NCI-H2029 (cell line): ENCODE results near the gene UPF3A.
"Not testable (repeated sequence)": the region's sequence is repeated elsewhere in the genome, so short reads cannot be mapped to it uniquely, and the experiment has no call there.

ENCODE experiments used
- DNase-seq: peaks from one replicate; lab custom pipeline; 2025; lab: John Stamatoyannopoulos, UW

UPF3A gene

DNA sequence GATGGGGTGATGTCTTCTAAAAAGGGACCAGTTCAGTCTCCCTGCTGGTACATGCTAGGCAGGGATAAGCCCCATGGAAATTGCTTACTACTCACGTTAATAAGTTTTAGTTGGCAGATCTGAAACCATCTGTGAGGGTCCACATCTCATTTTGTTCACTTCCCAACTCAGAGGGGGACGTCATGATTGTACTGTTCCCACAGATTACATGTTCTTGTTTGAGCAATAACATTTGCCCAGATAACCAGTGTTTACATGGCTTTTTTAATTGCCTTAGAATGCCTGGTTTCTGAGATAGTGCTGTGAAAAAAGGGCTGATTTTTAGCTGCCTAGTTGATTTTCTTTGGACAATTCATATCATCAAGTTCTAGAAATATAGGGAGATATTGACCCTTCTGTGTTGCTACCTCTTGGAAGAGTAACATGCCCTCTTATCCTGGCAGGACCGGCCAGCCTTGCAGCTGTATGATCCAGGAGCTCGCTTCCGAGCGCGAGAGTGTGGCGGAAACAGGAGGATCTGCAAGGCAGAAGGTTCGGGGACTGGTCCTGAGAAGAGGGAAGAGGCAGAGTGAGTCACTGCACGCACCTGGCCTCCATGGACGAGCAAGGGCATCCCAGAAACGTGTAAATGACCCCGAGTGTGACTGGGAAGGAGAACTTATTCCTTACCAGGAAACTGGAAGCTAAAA is 23.1 kb downstream of the UPF3A start:
- DNase-seq, result no peak

DNA sequence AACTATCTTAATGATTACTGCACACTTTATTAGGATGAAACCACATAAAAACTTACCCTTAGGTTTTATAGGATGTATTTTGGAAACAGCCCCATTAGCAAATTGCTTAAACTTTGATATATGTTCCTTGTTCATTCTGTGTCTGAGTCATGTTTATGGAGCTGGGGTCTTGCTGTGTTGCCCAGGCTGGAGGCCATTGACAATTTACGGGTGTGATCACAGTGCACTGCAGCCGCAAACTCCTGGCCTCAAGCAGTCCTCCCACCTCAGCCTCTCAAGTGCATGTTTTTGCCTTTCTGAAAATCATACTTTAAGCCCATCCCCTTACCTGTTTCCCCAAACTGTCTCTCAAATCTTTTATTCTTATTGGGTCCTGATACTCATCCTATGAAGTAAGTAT is 27.7 kb downstream of the UPF3A start:
- DNase-seq, result no peak

DNA sequence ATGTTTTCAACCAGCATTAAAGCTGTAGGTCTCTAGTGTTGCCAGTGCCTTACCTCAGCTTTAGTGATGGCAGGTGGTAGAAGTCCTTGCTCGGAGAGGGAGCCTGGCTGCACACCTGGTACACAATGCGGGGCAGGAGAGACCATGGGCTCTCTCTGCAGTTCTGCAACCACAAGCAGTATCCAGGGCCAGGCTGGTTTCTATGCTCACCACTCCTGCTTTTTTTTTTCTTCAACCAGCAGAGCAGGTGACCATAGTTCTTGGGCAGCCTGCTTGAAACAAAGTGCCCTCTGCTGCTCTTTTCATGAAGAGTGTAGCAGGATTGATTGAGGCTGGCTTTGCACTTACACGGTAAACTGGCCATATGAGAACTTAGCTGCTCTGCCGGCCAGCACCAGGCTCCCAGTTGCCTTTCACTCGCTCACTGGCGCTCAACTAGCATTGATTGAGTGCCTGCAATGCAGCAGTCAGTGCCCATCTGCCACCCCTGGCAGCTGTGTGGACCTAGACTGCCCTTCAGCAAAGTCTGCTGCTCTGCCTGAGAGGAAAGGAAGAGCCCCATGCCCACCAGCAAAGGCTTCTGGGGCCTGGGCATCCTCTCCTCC is 28.5 kb downstream of the UPF3A start:
- DNase-seq, result no peak

DNA sequence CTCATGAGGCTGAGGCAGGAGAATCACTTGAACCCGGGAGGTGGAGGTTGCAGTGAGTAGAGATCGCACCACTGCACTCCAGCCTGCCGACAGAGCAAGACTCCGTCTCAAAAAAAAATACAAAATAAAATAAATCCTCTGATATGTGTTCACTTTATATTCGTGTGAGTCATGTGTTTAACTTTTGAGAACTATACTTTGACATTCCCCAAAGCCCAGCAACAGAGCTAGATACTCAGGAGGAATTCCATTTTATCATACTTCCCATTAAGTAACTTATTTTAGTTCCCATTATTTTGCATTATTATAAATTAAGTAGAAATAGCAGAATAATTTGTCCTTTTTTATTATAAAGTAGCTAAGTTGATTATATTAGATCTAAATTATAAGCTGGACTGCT is 29.6 kb downstream of the UPF3A start:
- no peak for DNase-seq

DNA sequence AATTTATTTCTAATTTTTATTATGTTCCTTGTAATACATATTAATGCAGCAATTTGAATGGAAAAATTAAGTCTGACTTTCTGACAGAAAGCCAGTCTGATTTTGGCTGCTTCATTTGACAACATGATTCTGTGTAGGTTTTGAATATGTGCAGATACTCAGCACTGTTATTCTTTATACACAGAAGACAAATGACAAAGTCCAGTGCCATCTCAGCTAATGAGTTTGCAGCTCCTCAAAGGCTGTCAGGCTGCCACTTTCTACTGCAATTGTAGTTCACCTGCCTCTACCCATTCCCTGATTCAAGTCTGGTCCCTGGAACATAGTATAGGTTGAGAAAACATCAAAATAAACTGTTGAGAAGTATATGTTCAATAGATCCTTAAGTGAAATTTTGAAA is 30.0 kb downstream of the UPF3A start:
- DNase-seq, result no peak

DNA sequence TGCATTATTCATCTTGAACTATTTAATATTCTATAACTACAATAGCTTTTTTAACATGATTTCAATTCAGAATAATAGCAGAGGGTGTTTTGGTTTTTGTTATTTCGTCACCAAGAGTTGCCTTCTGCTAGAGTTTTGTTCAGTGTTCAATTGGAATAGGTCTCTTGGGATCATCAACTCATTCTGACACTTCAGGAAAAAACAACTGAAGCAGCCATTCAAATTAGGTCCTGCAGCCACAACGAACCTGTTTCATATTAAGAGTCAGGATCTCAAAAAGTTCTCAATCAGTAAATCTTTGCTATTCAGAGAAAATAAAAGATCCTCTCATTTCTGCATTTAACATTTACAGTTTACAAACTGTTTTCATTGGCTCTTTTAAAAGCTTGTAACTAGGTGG is 30.5 kb downstream of the UPF3A start:
- DNase-seq, result no peak

DNA sequence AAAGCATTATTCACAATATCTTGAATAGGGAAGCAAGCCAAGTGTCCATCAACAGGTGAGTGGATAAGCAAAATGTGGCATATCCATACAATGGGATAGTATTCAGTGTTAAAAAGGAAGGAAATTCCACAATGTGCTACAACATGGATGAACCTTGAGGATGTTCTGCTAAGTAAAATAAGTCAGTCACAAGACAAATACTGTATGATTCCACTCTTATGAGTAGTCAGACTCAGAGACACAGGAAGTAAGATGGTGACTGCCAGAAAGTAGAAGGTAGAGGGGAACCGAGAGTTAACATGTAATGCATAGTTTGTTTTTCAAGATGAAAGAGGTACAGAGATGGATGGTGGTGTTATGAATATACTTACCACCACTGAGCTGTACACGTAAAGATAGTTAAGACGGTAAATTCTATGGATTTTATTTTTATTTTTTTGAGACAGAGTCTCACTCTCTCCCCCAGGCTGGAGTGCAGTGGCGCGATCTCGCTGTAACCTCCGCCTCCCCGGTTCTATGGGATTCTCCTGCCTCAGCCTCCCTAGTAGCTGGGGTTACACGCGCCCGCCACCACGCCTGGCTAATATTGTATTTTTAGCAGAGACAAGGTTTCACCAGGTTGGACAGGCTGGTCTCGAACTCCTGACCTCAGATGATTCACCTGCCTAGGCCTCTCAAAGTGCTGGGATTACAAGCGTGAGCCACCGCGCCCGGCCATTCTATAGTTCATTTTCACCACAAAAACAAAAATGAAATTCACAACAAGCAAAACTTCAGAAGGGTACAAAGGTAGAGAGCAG is 31.9 kb downstream of the UPF3A start:
- DNase-seq, result no peak

DNA sequence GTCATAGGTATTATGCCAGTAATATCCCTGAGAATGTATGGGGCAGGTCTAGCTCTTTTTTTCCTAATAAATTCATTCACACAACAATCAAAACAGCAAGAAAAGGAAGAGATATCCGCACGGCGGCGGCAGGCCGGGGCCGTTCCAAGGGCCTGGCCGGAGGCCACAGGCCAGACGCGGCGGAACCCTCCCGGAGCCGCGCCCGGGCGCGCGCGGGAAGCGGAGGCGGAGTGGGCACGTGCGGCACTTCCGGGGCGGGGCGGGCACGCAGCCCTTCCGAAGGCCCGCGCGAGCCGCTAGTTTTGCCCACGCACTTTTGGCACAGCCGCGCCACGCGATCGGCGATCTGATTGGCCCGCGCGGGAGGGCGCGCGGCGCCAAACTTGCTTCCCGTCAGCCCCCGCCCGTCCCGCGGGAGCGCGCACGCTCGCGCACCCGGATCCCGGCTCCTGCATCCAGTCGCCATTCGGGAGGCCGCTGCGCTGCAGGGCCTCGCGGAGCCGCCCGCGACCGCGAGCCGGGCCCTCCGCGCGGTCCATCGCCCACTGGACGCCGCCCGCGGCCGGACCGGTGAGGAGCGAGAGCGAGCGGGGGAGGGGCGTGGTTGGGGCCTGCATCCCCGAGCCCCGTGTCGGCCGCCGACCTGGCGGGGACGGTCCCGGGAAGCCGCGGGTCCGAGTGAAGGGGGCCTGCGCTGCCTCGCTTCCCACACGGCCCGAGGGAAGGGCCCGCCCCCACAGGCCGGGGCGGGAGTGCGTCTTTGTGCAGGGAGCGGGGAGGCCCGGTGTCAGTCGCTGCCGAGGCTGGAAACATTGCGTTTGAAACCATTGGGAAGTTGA is 32.9 kb downstream of the UPF3A start, which contains the start of gene CHAMP1:
Gene CHAMP1, plus strand, starts transcription at position 430 of the 839 bp plus-strand sequence. CDS start 9,340 bp downstream, outside the sequence.
- peak; percentile 75 for DNase-seq

DNA sequence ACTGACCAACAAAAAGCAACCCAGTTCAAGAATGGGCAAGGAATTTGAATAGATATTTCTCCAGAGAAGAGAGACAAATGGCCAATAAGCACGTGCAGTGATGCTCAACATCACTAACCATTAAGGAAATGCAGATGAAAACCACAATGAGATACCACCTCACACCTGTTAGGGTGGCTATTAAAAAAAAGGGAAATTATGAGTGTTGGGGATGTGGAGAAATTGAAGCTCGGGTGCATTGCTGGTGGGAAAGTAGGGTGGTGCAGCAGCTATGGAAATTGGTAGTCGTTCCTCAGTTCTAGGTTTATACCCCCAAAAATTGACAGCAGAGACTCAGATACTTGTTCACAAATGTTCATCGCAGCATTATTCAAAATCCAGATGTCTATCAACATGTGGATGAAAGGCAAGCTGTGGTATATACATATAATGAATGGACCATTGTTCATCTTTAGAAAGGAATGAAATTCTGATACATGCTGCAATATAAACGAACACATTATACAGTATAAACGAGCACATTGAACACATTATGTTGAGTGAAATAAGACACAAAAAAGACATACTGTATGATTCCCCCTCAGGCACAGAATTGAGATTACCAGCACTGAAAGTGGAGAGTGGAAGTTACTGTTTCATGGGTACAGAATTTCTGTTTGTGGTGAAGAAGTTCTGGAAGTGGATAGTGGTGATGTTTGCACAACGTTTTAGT is 33.8 kb downstream of the UPF3A start:
- DNase-seq, result no peak

DNA sequence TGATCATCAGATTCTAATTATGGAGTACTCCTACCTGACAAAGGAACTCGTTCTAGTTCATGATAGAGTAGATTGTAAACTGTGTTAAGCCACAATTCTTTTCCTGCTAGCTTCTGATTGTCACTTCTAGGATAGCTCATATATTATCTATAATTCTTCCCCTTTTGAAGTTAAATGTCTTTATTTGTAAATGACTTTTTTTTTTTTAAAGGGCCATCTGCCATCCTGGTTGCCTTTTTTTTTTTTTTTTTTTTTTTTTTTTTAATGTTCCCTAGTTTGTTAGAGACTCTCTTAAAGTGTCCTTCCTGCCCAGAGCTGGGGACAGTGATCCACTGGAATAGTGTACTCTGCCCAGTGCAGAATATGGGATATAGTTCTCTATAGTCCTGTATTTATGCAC is 37.2 kb downstream of the UPF3A start:
- DNase-seq, result no peak

DNA sequence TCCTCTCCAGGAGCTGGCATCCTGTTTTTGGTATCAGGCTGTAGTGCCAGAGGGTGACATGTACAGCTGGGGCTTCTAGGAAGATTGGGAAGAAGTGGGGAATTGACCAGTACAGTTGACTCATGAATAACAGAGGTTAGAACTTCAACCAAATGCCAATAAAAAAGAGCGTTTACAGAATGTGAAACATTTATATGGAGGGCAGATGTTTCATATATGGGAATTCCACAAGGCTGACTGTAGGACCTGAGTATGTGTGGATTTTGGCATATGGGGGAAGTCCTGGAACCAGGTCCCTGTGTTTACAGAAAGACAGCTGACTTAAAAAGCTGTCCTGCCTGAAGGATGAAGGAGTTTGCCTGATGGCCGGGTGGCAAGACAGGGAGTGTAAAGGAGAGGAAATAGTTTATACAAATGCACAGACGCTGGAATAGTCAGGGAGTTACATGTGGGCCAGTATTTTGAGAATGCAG is 38.1 kb downstream of the UPF3A start:
- DNase-seq, result no peak

DNA sequence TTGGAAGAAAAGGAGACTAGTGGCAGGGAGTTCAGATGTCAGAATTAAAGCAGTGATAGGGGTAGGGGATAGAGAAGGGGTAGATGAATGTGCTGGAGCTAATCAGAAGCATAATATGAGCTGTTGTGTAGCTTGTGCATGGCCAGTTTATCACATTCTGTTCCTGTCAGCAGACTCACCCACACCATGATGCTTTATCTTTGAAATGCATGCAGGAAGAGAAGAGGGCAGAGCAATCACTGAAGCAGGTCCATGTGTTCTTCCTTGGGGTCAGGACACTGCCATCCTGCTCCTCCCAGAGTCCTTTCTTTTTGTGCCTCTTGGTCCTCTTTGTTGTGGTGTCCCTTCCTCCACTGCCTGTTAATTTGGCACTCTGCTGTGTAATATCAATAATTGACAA is 38.7 kb downstream of the UPF3A start:
- DNase-seq, result no peak

DNA sequence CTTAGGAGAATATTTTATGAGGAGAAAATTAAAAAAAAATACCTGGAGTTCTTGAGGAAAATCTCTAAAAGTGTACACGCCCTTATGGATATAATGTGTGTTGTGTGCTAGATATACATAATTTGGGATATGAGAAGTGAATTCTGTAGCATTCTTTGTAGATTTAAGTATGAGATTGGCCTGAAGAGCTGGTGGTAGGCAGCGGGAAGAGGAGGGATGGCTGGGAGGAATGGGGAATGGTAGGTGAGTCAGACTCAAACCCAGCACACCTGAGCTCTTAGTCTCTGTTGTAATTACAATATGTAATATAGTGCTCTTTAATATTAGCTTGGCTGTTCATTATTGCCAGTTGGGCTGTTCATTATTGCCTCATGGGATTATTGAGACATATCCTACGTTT is 39.9 kb downstream of the UPF3A start:
- no peak for DNase-seq

DNA sequence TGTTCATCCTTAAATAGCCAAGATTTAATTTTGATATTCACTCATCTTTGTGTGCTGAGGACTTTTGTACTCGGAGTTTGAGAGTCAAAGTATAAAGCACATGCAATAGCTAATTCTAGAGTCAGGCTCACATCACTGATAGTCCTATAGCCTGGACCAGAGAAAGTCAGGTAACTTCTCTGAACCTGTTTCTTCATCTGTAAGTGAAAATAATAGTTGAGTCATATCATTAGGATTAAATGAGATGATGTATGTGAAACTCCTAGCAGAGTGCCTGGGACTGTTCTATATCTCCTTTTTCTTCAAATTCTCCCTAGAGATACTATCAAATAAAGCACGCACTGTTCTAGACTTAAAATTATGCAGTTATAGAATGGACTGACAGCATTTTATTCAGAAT is 41.9 kb downstream of the UPF3A start:
- DNase-seq, result no peak

DNA sequence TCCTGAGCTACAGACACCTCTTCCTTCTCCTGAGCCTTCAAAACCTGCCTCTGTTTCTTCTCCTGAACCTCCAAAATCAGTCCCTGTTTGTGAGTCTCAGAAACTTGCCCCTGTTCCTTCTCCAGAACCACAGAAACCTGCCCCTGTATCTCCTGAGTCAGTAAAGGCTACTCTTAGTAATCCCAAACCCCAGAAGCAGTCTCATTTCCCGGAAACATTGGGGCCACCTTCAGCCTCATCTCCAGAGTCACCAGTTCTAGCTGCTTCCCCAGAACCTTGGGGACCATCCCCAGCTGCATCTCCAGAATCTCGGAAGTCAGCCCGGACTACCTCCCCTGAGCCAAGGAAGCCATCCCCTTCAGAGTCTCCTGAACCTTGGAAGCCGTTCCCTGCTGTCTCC is 42.9 kb downstream of the UPF3A start:
- no peak for DNase-seq

DNA sequence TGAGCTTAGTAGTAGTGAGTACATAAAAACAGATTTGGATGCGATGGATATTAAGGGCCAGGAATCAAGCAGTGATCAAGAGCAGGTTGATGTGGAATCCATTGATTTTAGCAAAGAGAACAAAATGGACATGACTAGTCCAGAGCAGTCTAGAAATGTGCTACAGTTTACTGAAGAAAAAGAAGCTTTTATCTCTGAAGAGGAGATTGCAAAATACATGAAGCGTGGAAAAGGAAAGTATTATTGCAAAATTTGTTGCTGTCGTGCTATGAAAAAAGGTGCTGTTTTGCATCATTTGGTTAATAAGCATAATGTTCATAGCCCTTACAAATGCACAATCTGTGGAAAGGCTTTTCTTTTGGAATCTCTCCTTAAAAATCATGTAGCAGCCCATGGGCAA is 44.3 kb downstream of the UPF3A start:
- DNase-seq, result no peak

DNA sequence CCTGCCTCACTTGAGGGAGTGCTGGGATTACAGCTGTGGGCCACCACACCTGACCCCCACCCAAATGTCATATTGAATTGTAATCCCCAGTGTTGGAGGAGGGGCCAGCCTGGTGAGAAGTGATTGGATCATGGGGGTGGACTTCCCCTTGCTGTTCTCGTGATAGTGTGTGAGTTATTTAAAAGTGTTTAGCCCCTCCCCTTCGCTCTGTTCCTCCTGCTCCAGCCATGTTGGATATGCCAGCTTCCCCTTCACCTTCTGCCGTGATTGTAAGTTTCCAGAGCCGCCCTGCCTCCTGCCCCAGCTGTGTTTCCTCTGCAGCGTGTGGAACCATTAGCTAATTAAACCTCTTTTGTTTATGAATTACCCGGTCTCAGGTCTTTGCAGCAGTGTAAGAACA is 46.6 kb downstream of the UPF3A start:
- DNase-seq, result no peak

DNA sequence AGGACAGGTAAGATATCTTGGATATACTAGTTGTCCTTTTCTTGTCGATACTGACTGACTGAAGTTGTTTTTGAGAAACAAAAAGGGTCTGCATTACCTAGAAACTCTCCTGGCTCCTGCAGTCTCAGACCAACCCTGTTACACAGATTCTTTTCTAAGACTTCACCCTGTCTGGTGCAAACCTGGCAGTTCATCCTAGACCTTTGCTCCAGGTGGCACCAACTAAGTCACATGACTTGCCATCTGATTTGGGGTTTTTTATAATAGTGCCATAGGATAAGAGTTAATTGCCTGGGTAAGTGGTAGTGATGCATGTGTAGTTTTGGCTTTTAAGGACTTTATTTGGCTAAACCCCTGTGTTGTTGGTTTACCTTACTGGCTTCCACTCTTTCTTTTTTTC is 47.2 kb downstream of the UPF3A start:
- no peak for DNase-seq

DNA sequence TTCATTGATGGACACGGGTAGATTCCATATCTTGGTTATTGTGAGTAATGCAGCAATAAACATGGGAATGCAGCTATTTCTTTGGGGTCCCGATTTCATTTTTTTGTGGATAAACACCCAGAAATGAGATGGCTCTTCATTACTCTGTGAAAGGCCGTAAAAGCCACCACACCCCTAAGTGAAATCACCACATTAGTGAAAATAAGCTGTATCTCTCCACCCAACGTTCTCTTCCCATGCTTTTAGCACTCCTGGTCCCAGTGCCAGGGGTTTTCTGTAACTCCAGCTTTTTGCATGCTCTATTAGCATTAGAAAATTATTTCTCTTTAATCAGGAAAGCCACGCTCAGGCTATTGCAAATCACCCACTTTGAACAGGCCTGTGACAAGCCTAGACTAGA is 48.7 kb downstream of the UPF3A start:
- no peak for DNase-seq

DNA sequence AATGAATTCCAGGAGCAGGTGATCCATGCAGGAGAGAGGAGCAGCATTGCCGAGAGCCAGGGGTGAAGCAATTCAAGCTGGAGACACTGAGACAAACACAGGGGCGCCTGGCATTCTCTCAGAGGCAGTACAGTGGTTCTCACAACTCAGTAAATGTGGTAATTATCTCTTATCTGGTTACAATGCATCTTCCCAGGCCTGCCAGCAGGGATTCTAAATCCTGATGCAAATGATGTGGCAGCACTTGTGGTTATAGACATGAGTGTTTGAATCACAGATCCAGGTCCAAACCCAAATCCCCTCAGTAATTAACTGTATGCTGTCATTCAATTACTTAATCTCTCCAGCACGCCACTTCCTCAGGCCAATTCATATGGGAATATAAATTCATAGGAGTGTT is 52.5 kb downstream of the UPF3A start:
- DNase-seq, result not testable (repeated sequence)

DNA sequence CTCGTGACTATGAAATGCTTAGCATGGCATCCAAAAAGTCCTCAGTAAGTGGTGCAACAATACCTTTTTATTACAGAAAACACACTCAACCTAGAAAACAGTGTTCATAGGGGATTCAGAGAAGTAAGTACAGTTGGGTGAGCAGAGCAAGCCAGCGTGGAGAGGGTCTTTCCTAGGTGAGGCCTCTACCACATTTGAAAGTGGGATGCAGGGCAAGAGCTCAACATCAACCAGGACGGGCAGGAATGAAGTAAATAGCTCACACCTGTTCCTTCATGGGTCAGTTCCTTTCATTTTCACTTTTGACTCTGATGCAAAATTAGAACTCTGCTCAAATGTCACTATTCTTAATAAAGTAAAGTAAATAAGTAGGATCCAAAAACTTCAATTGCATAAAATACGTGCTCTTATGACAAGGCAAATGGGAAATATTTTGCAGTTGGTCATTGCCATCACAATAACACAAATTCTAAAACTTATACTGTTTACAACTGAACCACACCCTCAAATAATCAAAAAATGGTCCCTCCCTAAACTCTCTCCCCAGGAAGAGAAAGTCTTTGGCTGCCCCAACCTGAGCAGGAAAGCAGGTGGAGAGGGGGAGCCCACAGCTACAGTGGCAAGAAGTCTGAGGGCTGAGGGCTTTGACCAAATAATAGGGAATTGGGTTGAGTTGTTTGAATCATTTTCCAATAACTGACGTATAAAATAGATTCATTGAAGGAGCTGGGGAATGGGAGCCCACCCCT is 53.1 kb downstream of the UPF3A start:
- DNase-seq, result no peak
